ENCODE results near the gene PRPSAP2. TPM values are rescaled to one million over a fixed set of nuclear protein-coding genes. Genes with fewer than 3 reads are reported as not detected.

PRPSAP2 gene
- total and polyA plus RNA-seq, 2 donors (not counting 1 experiment from before 2014, with no cell fraction given) = 27.1 to 58.8 TPM

DNA sequence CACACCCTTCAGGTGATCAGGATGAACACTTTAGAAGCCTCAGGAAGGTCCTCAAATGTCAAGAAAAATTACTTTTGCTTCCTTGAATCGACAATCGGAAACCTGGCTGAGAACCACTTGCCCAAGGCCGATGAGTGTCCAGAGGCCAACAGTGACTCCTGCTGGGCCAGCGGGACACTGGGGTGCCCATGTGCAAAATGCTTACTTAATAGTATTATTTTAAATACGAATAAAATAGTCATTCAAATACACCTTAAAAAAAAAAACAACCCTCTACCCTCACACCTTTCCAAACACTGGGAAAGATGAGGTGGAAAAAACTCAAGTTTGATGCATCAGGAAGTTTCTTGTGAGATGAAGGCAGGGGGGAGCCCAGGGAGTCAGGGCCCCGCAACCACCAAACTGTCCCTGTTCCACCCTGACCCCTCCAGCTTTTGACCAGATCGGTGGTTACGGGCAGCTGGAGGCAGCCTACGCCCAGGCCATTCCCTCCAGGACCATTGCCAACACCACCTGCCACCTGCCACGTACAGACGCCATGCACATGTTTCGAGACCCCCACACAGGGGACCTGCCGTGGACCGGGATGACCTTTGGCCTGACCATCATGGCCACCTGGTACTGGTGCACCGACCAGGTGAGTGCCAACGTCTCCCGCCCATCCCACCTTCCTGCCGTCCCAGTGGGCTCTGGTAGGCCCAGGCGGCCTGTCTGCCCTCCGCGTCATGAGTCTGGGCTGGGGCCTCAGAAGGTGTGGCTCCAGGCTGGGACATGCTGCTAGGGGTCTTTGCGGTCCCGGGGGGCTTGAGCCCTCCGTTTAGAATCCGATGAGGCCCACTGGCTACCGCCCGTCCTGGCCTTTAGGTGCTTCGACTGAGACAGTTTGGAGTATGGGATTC lies 112.9 kb downstream of the PRPSAP2 start:
- ChIA-PET CTCF (interaction anchor here (1.5 to 2.3 kb wide), 2 partner anchors 10 kb away, joined by 7 to 9 read pairs; no protein-coding TSS in a partner anchor), POLR2A (no interaction called here)
- TF ChIP-seq, protein P1, sequence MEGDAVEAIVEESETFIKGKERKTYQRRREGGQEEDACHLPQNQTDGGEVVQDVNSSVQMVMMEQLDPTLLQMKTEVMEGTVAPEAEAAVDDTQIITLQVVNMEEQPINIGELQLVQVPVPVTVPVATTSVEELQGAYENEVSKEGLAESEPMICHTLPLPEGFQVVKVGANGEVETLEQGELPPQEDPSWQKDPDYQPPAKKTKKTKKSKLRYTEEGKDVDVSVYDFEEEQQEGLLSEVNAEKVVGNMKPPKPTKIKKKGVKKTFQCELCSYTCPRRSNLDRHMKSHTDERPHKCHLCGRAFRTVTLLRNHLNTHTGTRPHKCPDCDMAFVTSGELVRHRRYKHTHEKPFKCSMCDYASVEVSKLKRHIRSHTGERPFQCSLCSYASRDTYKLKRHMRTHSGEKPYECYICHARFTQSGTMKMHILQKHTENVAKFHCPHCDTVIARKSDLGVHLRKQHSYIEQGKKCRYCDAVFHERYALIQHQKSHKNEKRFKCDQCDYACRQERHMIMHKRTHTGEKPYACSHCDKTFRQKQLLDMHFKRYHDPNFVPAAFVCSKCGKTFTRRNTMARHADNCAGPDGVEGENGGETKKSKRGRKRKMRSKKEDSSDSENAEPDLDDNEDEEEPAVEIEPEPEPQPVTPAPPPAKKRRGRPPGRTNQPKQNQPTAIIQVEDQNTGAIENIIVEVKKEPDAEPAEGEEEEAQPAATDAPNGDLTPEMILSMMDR (IDR thresholded peaks at IDR 0.05) = no peak
- TF ChIP-seq EZH2 (IDR thresholded peaks at IDR 0.05; ENCODE audit: borderline replicate concordance, insufficient read depth, low read depth, low read length, poor library complexity, severe bottlenecking) = no peak
- H3K4me1 ChIP-seq (ENCODE audit: control insufficient read depth in 2 of 2, insufficient read depth in 2 of 2, low read length in 2 of 2) = no peaks in the 10 kb centered on the region
- DNase-seq (no peak), ATAC-seq (ENCODE audit: low read depth) (no peak)
- H3K27me3 ChIP-seq (replicated peaks in 1 of 4; ENCODE audit: control extremely low read depth in 1 of 4, control insufficient read depth in 3 of 4, insufficient read depth in 4 of 4, low read length in 3 of 4) = no peaks in the 10 kb centered on the region
- 93% methylated on average over 24 of the region's 28 CpGs for WGBS (ENCODE audit: insufficient coverage)
- H3K9ac ChIP-seq (ENCODE audit: low read length) = no peak overlapping the region
- H3K27ac ChIP-seq (ENCODE audit: low read length in 2 of 2) = no peak overlapping the region
- H3K79me2 ChIP-seq (ENCODE audit: control insufficient read depth, insufficient read depth, low read length) = no peaks in the 10 kb centered on the region
- H2AFZ ChIP-seq (ENCODE audit: insufficient read depth, low read depth, low read length, poor library complexity, severe bottlenecking) = no peak overlapping the region
- H3K4me2 ChIP-seq (replicated peaks; ENCODE audit: low read depth, low read length, poor library complexity, severe bottlenecking) = no peak overlapping the region
- no peaks in the 10 kb centered on the region for H3K9me3 ChIP-seq (ENCODE audit: control extremely low read depth in 1 of 3, control insufficient read depth in 2 of 3, insufficient read depth in 1 of 3, low read length in 2 of 3)
- Mint-ChIP-seq H3K27me3 (no peaks in the 10 kb centered on the region), H3K27ac (no peak overlapping the region), H3K9me3 (ENCODE audit: insufficient read depth) (no peaks in the 10 kb centered on the region), H3K4me3 (no peak overlapping the region), H3K4me1 (no peaks in the 10 kb centered on the region)
- intact Hi-C loops (cut with micrococcal nuclease) = no loop called here
- no peaks in the 10 kb centered on the region for H4K20me1 ChIP-seq (ENCODE audit: control insufficient read depth, insufficient read depth, low read length, poor library complexity, severe bottlenecking)
- H3K4me3 ChIP-seq (ENCODE audit: control extremely low read depth in 1 of 5, extremely low read depth in 1 of 5, insufficient read depth in 1 of 5, low read depth in 2 of 5, low read length in 4 of 5) = no peak overlapping the region
- H3K36me3 ChIP-seq (replicated peaks in 1 of 2; ENCODE audit: control extremely low read depth in 1 of 2, control insufficient read depth in 1 of 2, extremely low read depth in 1 of 2, insufficient read depth in 2 of 2, low read length in 1 of 2) = peaks cover 0 to 13% of the 10 kb centered on the region in 2 experiments

DNA sequence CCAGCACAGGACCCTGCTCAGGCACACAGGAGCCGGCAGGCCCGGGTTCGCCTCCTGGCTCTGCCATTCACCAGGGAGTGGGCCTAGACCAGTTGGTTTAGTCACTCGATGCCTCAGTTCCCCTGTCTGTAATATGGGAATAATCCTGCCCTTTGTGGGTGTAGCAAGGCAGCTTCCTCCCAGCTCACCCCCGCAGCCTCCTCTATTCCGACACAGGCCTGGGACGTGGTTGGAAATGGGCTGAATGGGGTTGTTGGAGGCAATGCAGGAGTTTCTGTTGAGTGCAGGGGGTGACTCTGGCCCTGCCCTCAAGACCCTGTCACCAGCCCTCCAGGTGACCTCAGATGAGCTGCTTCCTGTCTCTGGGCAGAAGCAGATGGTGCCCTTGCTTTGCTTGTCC lies 113.9 kb downstream of the PRPSAP2 start:
- Histone ChIP-seq H3K9me3 (ENCODE audit: control extremely low read depth in 1 of 3, control insufficient read depth in 2 of 3, insufficient read depth in 1 of 3, low read length in 2 of 3) (no peaks in the 10 kb centered on the region), H3K79me2 (ENCODE audit: control insufficient read depth, insufficient read depth, low read length) (no peaks in the 10 kb centered on the region), H3K4me3 (ENCODE audit: control extremely low read depth in 1 of 5, extremely low read depth in 1 of 5, insufficient read depth in 1 of 5, low read depth in 2 of 5, low read length in 4 of 5) (no peak overlapping the region), H3K4me2 (replicated peaks; ENCODE audit: low read depth, low read length, poor library complexity, severe bottlenecking) (no peak overlapping the region), H2AFZ (ENCODE audit: insufficient read depth, low read depth, low read length, poor library complexity, severe bottlenecking) (no peak overlapping the region), H3K9ac (ENCODE audit: low read length) (no peak overlapping the region), H4K20me1 (ENCODE audit: control insufficient read depth, insufficient read depth, low read length, poor library complexity, severe bottlenecking) (no peaks in the 10 kb centered on the region), H3K27ac (ENCODE audit: low read length in 2 of 2) (no peak overlapping the region), H3K27me3 (replicated peaks in 1 of 4; ENCODE audit: control extremely low read depth in 1 of 4, control insufficient read depth in 3 of 4, insufficient read depth in 4 of 4, low read length in 3 of 4) (no peaks in the 10 kb centered on the region), H3K36me3 (replicated peaks in 1 of 2; ENCODE audit: control extremely low read depth in 1 of 2, control insufficient read depth in 1 of 2, extremely low read depth in 1 of 2, insufficient read depth in 2 of 2, low read length in 1 of 2) (peaks cover 0 to 13% of the 10 kb centered on the region in 2 experiments), H3K4me1 (ENCODE audit: control insufficient read depth in 2 of 2, insufficient read depth in 2 of 2, low read length in 2 of 2) (no peaks in the 10 kb centered on the region)
- no peaks in the 10 kb centered on the region for H3K27me3 Mint-ChIP-seq
- TF ChIP-seq, protein P1 (IDR thresholded peaks at IDR 0.05) = no peak
- TF ChIP-seq EZH2 (IDR thresholded peaks at IDR 0.05; ENCODE audit: borderline replicate concordance, insufficient read depth, low read depth, low read length, poor library complexity, severe bottlenecking) = no peak
- no peak for DNase-seq
- CTCF ChIA-PET = interaction anchor here (2.3 kb wide), 1 partner anchor 11 kb away, joined by 9 read pairs; no protein-coding TSS in a partner anchor
- no peak for ATAC-seq (ENCODE audit: low read depth)
- 97% methylated on average over 5 of the region's 7 CpGs for WGBS (ENCODE audit: insufficient coverage)
- H3K27ac Mint-ChIP-seq = no peak overlapping the region
- H3K4me3 Mint-ChIP-seq = no peak overlapping the region
- H3K4me1 Mint-ChIP-seq = no peaks in the 10 kb centered on the region
- POLR2A ChIA-PET = no interaction called here
- no peaks in the 10 kb centered on the region for H3K9me3 Mint-ChIP-seq (ENCODE audit: insufficient read depth)
- intact Hi-C loops (cut with micrococcal nuclease) = no loop called here

Data from B cell (primary cell).